ENCODE measurements around the gene NCAM1.

Gene NCAM1

GRCh38 chr11:113151521-113151920, 190.3 kb downstream of the NCAM1 start:
- Histone ChIP-seq H3K9me3 (ENCODE audit: insufficient read depth, low read length) (no peaks in the 10 kb centered on the region), H3F3A (ENCODE audit: insufficient read depth) (no peaks in the 10 kb centered on the region), H3K9me2 (replicated peaks; ENCODE audit: insufficient read depth, low read length) (no peaks in the 10 kb centered on the region), H3K4me2 (ENCODE audit: low read depth, low read length, poor library complexity, severe bottlenecking) (no peak overlapping the region), H2AFZ (ENCODE audit: low read depth, low read length, severe bottlenecking) (no peak overlapping the region), H3K9ac (ENCODE audit: low read length) (no peak overlapping the region), H3K36me3 (ENCODE audit: low read length) (no peaks in the 10 kb centered on the region), H3K79me2 (ENCODE audit: insufficient read depth, low read length) (no peaks in the 10 kb centered on the region), H3K4me3 (ENCODE audit: insufficient read depth, low read length, poor library complexity, severe bottlenecking) (no peak overlapping the region), H4K20me1 (ENCODE audit: low read depth, low read length) (no peaks in the 10 kb centered on the region), H3K27ac (ENCODE audit: low read depth, low read length) (no peak overlapping the region), H3K27me3 (ENCODE audit: low read length) (no peaks in the 10 kb centered on the region)
- no peak for TF ChIP-seq CTCF (IDR thresholded peaks at IDR 0.05; ENCODE audit: insufficient read depth, low read length, poor library complexity, severe bottlenecking)
- no peak for TF ChIP-seq EZH2phosphoT487 (conservative IDR thresholded peaks at IDR 0.05; ENCODE audit: low read length)

GRCh38 chr11:113152500-113152899, 191.3 kb downstream of the NCAM1 start:
- Histone ChIP-seq H3K9me2 (replicated peaks; ENCODE audit: insufficient read depth, low read length) (no peaks in the 10 kb centered on the region), H3K27ac (ENCODE audit: low read depth, low read length) (no peak overlapping the region), H3F3A (ENCODE audit: insufficient read depth) (no peaks in the 10 kb centered on the region), H3K4me2 (ENCODE audit: low read depth, low read length, poor library complexity, severe bottlenecking) (no peak overlapping the region), H3K79me2 (ENCODE audit: insufficient read depth, low read length) (no peaks in the 10 kb centered on the region), H3K9ac (ENCODE audit: low read length) (no peak overlapping the region), H4K20me1 (ENCODE audit: low read depth, low read length) (no peaks in the 10 kb centered on the region), H2AFZ (ENCODE audit: low read depth, low read length, severe bottlenecking) (no peak overlapping the region), H3K4me3 (ENCODE audit: insufficient read depth, low read length, poor library complexity, severe bottlenecking) (no peak overlapping the region), H3K27me3 (ENCODE audit: low read length) (no peaks in the 10 kb centered on the region), H3K9me3 (ENCODE audit: insufficient read depth, low read length) (no peaks in the 10 kb centered on the region), H3K36me3 (ENCODE audit: low read length) (no peaks in the 10 kb centered on the region)
- TF ChIP-seq EZH2phosphoT487 (conservative IDR thresholded peaks at IDR 0.05; ENCODE audit: low read length) (no peak), CTCF (IDR thresholded peaks at IDR 0.05; ENCODE audit: insufficient read depth, low read length, poor library complexity, severe bottlenecking) (no peak)

- H3K27ac ChIP-seq (ENCODE audit: low read depth, low read length): no peak overlapping the region
- H3K4me2 ChIP-seq (ENCODE audit: low read depth, low read length, poor library complexity, severe bottlenecking): no peak overlapping the region
- no peak overlapping the region for H3K9ac ChIP-seq (ENCODE audit: low read length)
- H2AFZ ChIP-seq (ENCODE audit: low read depth, low read length, severe bottlenecking): no peak overlapping the region
- no peaks in the 10 kb centered on the region for H3F3A ChIP-seq (ENCODE audit: insufficient read depth)
- TF ChIP-seq CTCF (IDR thresholded peaks at IDR 0.05; ENCODE audit: insufficient read depth, low read length, poor library complexity, severe bottlenecking): no peak
- TF ChIP-seq EZH2phosphoT487 (conservative IDR thresholded peaks at IDR 0.05; ENCODE audit: low read length): no peak
- no peaks in the 10 kb centered on the region for H3K9me3 ChIP-seq (ENCODE audit: insufficient read depth, low read length)
- H3K9me2 ChIP-seq (replicated peaks; ENCODE audit: insufficient read depth, low read length): no peaks in the 10 kb centered on the region
- no peaks in the 10 kb centered on the region for H3K27me3 ChIP-seq (ENCODE audit: low read length)
- no peaks in the 10 kb centered on the region for H3K36me3 ChIP-seq (ENCODE audit: low read length)
- H3K4me3 ChIP-seq (ENCODE audit: insufficient read depth, low read length, poor library complexity, severe bottlenecking): no peak overlapping the region
- H3K79me2 ChIP-seq (ENCODE audit: insufficient read depth, low read length): no peaks in the 10 kb centered on the region
- H4K20me1 ChIP-seq (ENCODE audit: low read depth, low read length): no peaks in the 10 kb centered on the region
Observed at GRCh38 chr11:113153847-113154246, 192.6 kb downstream of the NCAM1 start.

All from SU-DHL-6 (cell line).